K562 (cell line): Measurements from ENCODE around the gene MMP19. TPM values are rescaled to one million over a fixed set of nuclear protein-coding genes. Genes with fewer than 3 reads are reported as not detected.

Source experiments
- ATAC-seq: fragments of 200-7000 bp; cut with Tn5 transposase; 3 replicates; pipeline ENCODE4 v1.9.1; 2020; ENCODE audit warnings: moderate library complexity
- BruUV-seq: library from RNA; stranded (reverse); fragments of 400-500 nt; replicated peaks from 2 replicates; lab custom pipeline; 2021; lab: Mats Ljungman, UMichigan
- CTCF ChIA-PET: fragments of 300-600 bp; formaldehyde crosslinking; extraction: SDS; loops from one replicate; lab custom pipeline; 2021; ENCODE audit warnings: low intra/inter-chr PET ratio; lab: Yijun Ruan, JAX
- POLR2A ChIA-PET: fragments of 300-600, 350-650 bp; sonication (Branson Sonifier 250); formaldehyde crosslinking; extraction: SDS; loops from one replicate; lab custom pipeline; 2021; ENCODE audit warnings: antibody characterized with exemption, inconsistent platforms; lab: Yijun Ruan, JAX
- DNase-seq, 4 experiments: peaks; one replicate each; pipeline versions ENCODE4 v3.0.0 to v3.0.0-alpha.2; 2011 to 2018; ENCODE audit warnings: low spot score in 3 of 4, mixed read lengths in 3 of 4; ENCODE audit errors: extremely low read depth in 1 of 4
- FAIRE-seq: peaks from 2 replicates; lab custom pipeline; 2011; peaks lifted over from hg19 to GRCh38; lab: Jason Lieb, UNC
- H2AFZ ChIP-seq: 2 replicates; pipeline ENCODE4 v1.6.0; 2011; ENCODE audit warnings: low read depth, low read length, control low read depth, inconsistent platforms
- H3K27ac ChIP-seq: fragments of 200-600 bp; 3 replicates; pipeline ENCODE4 v1.8.0; 2011; ENCODE audit warnings: low read depth, mild to moderate bottlenecking, control low read depth, inconsistent platforms, low read length, moderate library complexity, mixed read lengths; ENCODE audit errors: extremely low read depth
- H3K27me3 ChIP-seq, 2 experiments: fragments of 300-600 bp in 1 of 2; 2 replicates in 1 of 2; 3 replicates in 1 of 2; pipeline versions ENCODE4 v1.6.0 to v1.8.0; 2011; ENCODE audit warnings: inconsistent platforms in 2 of 2, low read length in 2 of 2, mild to moderate bottlenecking in 1 of 2, mixed read lengths in 1 of 2, moderate library complexity in 1 of 2; ENCODE audit not compliant: control insufficient read depth in 2 of 2, insufficient read depth in 2 of 2
- H3K36me3 ChIP-seq: fragments of 300-600 bp; 3 replicates; pipeline ENCODE4 v1.8.0; 2011; ENCODE audit warnings: mild to moderate bottlenecking, low read length, inconsistent platforms; ENCODE audit not compliant: control insufficient read depth, insufficient read depth
- H3K4me1 ChIP-seq, 2 experiments: fragments of 200-600 bp in 1 of 2; replicated peaks in 1 of 2; 2 replicates in 1 of 2; 3 replicates in 1 of 2; pipeline versions ENCODE4 v1.5.1 to v1.8.0; 2011; ENCODE audit warnings: inconsistent platforms in 2 of 2, low read length in 2 of 2, mild to moderate bottlenecking in 1 of 2, mixed read lengths in 1 of 2, moderate library complexity in 1 of 2; ENCODE audit not compliant: control insufficient read depth in 2 of 2, insufficient read depth in 2 of 2
- H3K4me2 ChIP-seq: 2 replicates; pipeline ENCODE4 v1.6.1; 2011; ENCODE audit warnings: low read length, control low read depth, inconsistent platforms, mixed read lengths; ENCODE audit not compliant: insufficient read depth
- H3K4me3 ChIP-seq: fragments of 200-600 bp; sonication (generic), shearing (Covaris generic); 2 replicates; pipeline ENCODE4 v1.5.1; 2016; ENCODE audit warnings: control low read depth, inconsistent platforms
- H3K79me2 ChIP-seq: fragments of 200-600 bp; 3 replicates; pipeline ENCODE4 v1.8.0; 2011; ENCODE audit warnings: low read length, inconsistent platforms; ENCODE audit not compliant: control insufficient read depth, insufficient read depth
- H3K9ac ChIP-seq, 2 experiments: 2 replicates each; pipeline versions ENCODE4 v1.6.0 to v1.6.1; 2011; ENCODE audit warnings: low read depth in 2 of 2, low read length in 2 of 2, control low read depth in 1 of 2, inconsistent platforms in 1 of 2, mild to moderate bottlenecking in 1 of 2, mixed read lengths in 1 of 2; ENCODE audit not compliant: insufficient read depth in 1 of 2
- H3K9me1 ChIP-seq: one replicate; pipeline ENCODE4 v1.6.0; 2011; ENCODE audit warnings: inconsistent platforms, mild to moderate bottlenecking, low read length, moderate library complexity; ENCODE audit not compliant: control insufficient read depth, insufficient read depth
- H3K9me3 ChIP-seq: replicated peaks from 2 replicates; pipeline ENCODE4 v1.5.1; 2011; ENCODE audit warnings: low read depth, low read length, inconsistent platforms; ENCODE audit not compliant: control insufficient read depth, insufficient read depth
- H4K20me1 ChIP-seq: replicated peaks from 2 replicates; pipeline ENCODE4 v1.6.1; 2011; ENCODE audit warnings: low read length, inconsistent platforms, mixed read lengths; ENCODE audit not compliant: control insufficient read depth, insufficient read depth
- FOXM1 ChIP-seq, 2 experiments: fragments of 450-650 bp in 1 of 2; sonication (generic) in 1 of 2; formaldehyde crosslinking in 1 of 2; IDR thresholded peaks; 2 replicates each; pipeline versions ENCODE4 v1.6.1 to v1.9.0; 2017 to 2022; ENCODE audit warnings: low read depth in 2 of 2, mild to moderate bottlenecking in 2 of 2, missing genetic modification reagents in 1 of 2, moderate library complexity in 1 of 2
- RBM14 ChIP-seq: fragments of 200-400 bp; formaldehyde crosslinking; IDR thresholded peaks from 2 replicates; pipeline ENCODE4 v1.6.1; 2018; ENCODE audit warnings: low read depth, mild to moderate bottlenecking, low read length, moderate library complexity, borderline replicate concordance; ENCODE audit not compliant: insufficient read depth
- RBM34 ChIP-seq: fragments of 200-400 bp; formaldehyde crosslinking; IDR thresholded peaks from 2 replicates; pipeline ENCODE4 v1.6.1; 2018; ENCODE audit warnings: low read length, borderline replicate concordance; ENCODE audit not compliant: insufficient read depth
- SAFB2 ChIP-seq: fragments of 200-400 bp; formaldehyde crosslinking; IDR thresholded peaks from 2 replicates; pipeline ENCODE4 v1.6.1; 2018; ENCODE audit warnings: borderline replicate concordance, low read length, low read depth, moderate library complexity; ENCODE audit not compliant: severe bottlenecking
- SIX5 ChIP-seq, 2 experiments: IDR thresholded peaks; 2 replicates each; pipeline ENCODE4 v1.6.1; 2011; ENCODE audit warnings: low read length in 2 of 2, borderline replicate concordance in 1 of 2, low read depth in 1 of 2, mild to moderate bottlenecking in 1 of 2, moderate library complexity in 1 of 2; ENCODE audit not compliant: insufficient read depth in 1 of 2
- SMAD2 ChIP-seq: fragments of 150-350 bp; IDR thresholded peaks from 2 replicates; pipeline ENCODE4 v1.6.1; 2014; ENCODE audit warnings: low read depth, mild to moderate bottlenecking, low read length
- SRSF9 ChIP-seq: fragments of 200-400 bp; formaldehyde crosslinking; IDR thresholded peaks from 2 replicates; pipeline ENCODE4 v1.6.1; 2017; ENCODE audit warnings: low read depth, low read length, borderline replicate concordance
- ZNF79 ChIP-seq: fragments of 250-450 bp; sonication (Bioruptor Pico); IDR thresholded peaks from 2 replicates; pipeline ENCODE4 v1.4.0; 2020; ENCODE audit warnings: low read depth, mild to moderate bottlenecking, moderate library complexity
- ZZZ3 ChIP-seq: fragments of 450-650 bp; IDR thresholded peaks from 2 replicates; pipeline ENCODE4 v1.6.1; 2016; ENCODE audit warnings: antibody characterized with exemption, mild to moderate bottlenecking, moderate library complexity
- WGBS: fragments of 100-300 bp; shearing (Covaris generic); methylation state at CpG from one replicate; pipeline ENCODE4 v1.1.6; 2016; ENCODE audit warnings: low coverage, mixed read lengths; ENCODE audit not compliant: insufficient coverage; ENCODE audit errors: missing lambda C conversion rate; 5-methylcytosine and 5-hydroxymethylcytosine counted together
- in situ Hi-C: fragments of 300-500 bp; cut with MboI; formaldehyde crosslinking; loops from 4 replicates; pipeline ENCODE4 v1.15.0; 2018; ENCODE audit warnings: inconsistent platforms, mixed read lengths
- intact Hi-C: fragments of 100-400 bp; cut with micrococcal nuclease; formaldehyde crosslinking; loops from 2 replicates; pipeline ENCODE4 v1.14.2; 2022
- polyA plus RNA-seq, 8 experiments: library from polyadenylated mRNA; depleted of rRNA in 4 of 8; stranded (reverse) in 5 of 8; unstranded in 3 of 8; fragments of >200 nt; fragmentation: Nextera tagmentation in 2 of 8; fragmentation: Illumina TruSeq in 1 of 8; extraction: Ambion mirVana in 2 of 8; extraction: Trizol in 1 of 8; gene quantifications; 2 replicates each; pipeline versions ENCODE4 v1.2.1 to v1.2.3, GENCODE V29; 2011 to 2014; ENCODE audit warnings: inconsistent platforms in 1 of 8, missing spikeins in 1 of 8
- total RNA-seq, 7 experiments: library from RNA; depleted of rRNA in 6 of 7; stranded (reverse); fragments of >200 nt in 6 of 7; fragmentation: Illumina TruSeq in 2 of 7; extraction: Trizol in 2 of 7; gene quantifications; 2 replicates each; pipeline versions ENCODE4 v1.2.1 to v1.2.3, GENCODE V29; 2011 to 2021; ENCODE audit warnings: low replicate concordance in 1 of 7
- TF ChIP-seq, protein P1 (sequence below): fragments of 450-650 bp; IDR thresholded peaks from 2 replicates; pipeline ENCODE4 v1.6.1; 2016; ENCODE audit warnings: antibody characterized with exemption
- TF ChIP-seq, protein P2 (sequence below): sonication (generic); formaldehyde crosslinking; IDR thresholded peaks from 2 replicates; pipeline ENCODE4 v1.8.1; 2023; ENCODE audit warnings: missing genetic modification reagents, mild to moderate bottlenecking, borderline replicate concordance

MMP19 gene
- total and polyA plus RNA-seq, 9 of the 15 experiments (the other 6 are each of a cell fraction or from before 2014, with no cell fraction given): 0.14 to 1.6 (median 0.66) TPM

DNA sequence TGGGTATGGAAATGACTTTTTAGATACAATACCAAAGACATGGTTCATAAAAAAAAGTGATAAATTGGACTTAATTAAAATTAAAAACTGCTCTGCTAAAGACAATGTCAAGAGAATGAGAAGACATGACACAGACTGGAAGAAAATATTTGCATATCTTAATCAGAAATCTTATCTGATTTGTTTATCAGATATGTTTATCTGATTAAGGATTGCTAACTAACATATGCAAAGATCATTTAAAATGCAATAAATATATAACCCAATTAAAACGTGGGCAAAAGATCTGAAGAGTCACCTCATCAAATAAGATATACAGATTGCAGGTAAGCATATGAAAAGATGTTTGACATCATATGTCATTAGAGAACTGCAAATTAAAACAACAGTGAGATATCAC lies 10.0 kb upstream of the MMP19 start (continued):
- TF ChIP-seq, protein P1, sequence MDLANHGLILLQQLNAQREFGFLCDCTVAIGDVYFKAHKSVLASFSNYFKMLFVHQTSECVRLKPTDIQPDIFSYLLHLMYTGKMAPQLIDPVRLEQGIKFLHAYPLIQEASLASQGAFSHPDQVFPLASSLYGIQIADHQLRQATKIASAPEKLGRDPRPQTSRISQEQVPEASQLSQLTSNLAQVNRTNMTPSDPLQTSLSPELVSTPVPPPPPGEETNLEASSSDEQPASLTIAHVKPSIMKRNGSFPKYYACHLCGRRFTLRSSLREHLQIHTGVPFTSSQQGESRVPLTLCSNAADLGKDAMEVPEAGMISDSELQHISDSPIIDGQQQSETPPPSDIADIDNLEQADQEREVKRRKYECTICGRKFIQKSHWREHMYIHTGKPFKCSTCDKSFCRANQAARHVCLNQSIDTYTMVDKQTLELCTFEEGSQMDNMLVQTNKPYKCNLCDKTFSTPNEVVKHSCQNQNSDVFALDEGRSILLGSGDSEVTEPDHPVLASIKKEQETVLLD: peak; percentile 63; the same call in 1 of the 2 replicates

DNA sequence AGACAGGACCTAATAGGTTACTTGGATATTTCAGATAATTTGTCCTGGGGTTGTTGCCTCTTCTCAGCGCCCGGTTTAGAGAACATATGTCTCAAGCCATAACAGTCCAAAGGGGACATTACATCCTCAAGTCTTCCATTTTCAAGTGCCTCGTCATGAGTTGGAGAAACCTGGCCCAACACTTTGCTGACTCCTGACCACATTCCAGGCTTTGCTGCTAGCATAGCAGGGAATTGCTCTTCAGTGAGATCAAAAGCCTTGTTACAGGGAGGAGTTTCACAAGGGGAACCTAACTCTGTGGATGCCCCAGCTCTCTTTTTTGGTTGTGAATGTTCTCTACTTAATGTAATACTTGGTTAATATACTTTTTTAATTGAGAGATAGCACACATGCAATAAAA lies 8.2 kb upstream of the MMP19 start:
- H3K9ac ChIP-seq: no peak overlapping the region
- CTCF ChIA-PET: no interaction called here
- BruUV-seq: no TSS peak
- no peak for TF ChIP-seq SMAD2
- no peak for TF ChIP-seq RBM34
- TF ChIP-seq, protein P2, sequence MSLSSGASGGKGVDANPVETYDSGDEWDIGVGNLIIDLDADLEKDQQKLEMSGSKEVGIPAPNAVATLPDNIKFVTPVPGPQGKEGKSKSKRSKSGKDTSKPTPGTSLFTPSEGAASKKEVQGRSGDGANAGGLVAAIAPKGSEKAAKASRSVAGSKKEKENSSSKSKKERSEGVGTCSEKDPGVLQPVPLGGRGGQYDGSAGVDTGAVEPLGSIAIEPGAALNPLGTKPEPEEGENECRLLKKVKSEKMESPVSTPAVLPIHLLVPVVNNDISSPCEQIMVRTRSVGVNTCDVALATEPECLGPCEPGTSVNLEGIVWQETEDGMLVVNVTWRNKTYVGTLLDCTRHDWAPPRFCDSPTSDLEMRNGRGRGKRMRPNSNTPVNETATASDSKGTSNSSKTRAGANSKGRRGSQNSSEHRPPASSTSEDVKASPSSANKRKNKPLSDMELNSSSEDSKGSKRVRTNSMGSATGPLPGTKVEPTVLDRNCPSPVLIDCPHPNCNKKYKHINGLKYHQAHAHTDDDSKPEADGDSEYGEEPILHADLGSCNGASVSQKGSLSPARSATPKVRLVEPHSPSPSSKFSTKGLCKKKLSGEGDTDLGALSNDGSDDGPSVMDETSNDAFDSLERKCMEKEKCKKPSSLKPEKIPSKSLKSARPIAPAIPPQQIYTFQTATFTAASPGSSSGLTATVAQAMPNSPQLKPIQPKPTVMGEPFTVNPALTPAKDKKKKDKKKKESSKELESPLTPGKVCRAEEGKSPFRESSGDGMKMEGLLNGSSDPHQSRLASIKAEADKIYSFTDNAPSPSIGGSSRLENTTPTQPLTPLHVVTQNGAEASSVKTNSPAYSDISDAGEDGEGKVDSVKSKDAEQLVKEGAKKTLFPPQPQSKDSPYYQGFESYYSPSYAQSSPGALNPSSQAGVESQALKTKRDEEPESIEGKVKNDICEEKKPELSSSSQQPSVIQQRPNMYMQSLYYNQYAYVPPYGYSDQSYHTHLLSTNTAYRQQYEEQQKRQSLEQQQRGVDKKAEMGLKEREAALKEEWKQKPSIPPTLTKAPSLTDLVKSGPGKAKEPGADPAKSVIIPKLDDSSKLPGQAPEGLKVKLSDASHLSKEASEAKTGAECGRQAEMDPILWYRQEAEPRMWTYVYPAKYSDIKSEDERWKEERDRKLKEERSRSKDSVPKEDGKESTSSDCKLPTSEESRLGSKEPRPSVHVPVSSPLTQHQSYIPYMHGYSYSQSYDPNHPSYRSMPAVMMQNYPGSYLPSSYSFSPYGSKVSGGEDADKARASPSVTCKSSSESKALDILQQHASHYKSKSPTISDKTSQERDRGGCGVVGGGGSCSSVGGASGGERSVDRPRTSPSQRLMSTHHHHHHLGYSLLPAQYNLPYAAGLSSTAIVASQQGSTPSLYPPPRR (CRISPR knock-in tag): no peak
- no peak for TF ChIP-seq RBM14
- no peak for TF ChIP-seq SRSF9
- TF ChIP-seq ZZZ3: no peak
- TF ChIP-seq FOXM1 (IDR thresholded peaks at IDR 0.05; ENCODE audit: low read depth): no peak
- no peak for TF ChIP-seq FOXM1 (CRISPR knock-in tag; IDR thresholded peaks at IDR 0.05; ENCODE audit: low read depth)
- no peak for TF ChIP-seq ZNF79
- no peak for TF ChIP-seq SAFB2
- no peak for TF ChIP-seq SIX5 (IDR thresholded peaks at IDR 0.05; ENCODE audit: borderline replicate concordance in 1 of 2, insufficient read depth in 1 of 2, low read depth in 1 of 2, low read length in 2 of 2)

More for the DNA sequence above, 8.2 kb upstream of the MMP19 start:
- H4K20me1 ChIP-seq: no peaks in the 10 kb centered on the region
- WGBS: 42% methylated on average over 3 of the region's 3 CpGs
- H3K9me3 ChIP-seq: no peaks in the 10 kb centered on the region
- no peaks in the 10 kb centered on the region for H3K27me3 ChIP-seq
- peaks cover 8 to 16% of the 10 kb centered on the region in 2 experiments; a peak in 4 of 5 replicates for H3K4me1 ChIP-seq
- H3K36me3 ChIP-seq: no peaks in the 10 kb centered on the region
- H3K27ac ChIP-seq: no peak overlapping the region
- FAIRE-seq: no peak
- H3K9me1 ChIP-seq: no peaks in the 10 kb centered on the region
- in situ Hi-C loops: no loop called here
- H3K4me3 ChIP-seq: no peak overlapping the region
- DNase-seq: no peak
- H3K4me2 ChIP-seq: no peak overlapping the region
- ATAC-seq: no peak
- H2AFZ ChIP-seq: 0 out of 2 replicates have a peak overlapping the region, but pooled peaks have one; percentile 20
- intact Hi-C loops: no loop called here
- peaks cover 3% of the 10 kb centered on the region; the same call in 1 of the 3 replicates for H3K79me2 ChIP-seq
- POLR2A ChIA-PET: interaction anchor here (0.9 kb wide), 1 partner anchor 67 kb away, joined by 5 read pairs; no protein-coding TSS in a partner anchor
